NCI-H2171 (cell line): Measurements from ENCODE around the gene ACTN2.
"Not testable (repeated sequence)": the region's sequence is repeated elsewhere in the genome, so short reads cannot be mapped to it uniquely, and the experiment has no call there.

Experiments
- DNase-seq: peaks from one replicate; lab custom pipeline; 2025; lab: John Stamatoyannopoulos, UW

Gene ACTN2

DNA sequence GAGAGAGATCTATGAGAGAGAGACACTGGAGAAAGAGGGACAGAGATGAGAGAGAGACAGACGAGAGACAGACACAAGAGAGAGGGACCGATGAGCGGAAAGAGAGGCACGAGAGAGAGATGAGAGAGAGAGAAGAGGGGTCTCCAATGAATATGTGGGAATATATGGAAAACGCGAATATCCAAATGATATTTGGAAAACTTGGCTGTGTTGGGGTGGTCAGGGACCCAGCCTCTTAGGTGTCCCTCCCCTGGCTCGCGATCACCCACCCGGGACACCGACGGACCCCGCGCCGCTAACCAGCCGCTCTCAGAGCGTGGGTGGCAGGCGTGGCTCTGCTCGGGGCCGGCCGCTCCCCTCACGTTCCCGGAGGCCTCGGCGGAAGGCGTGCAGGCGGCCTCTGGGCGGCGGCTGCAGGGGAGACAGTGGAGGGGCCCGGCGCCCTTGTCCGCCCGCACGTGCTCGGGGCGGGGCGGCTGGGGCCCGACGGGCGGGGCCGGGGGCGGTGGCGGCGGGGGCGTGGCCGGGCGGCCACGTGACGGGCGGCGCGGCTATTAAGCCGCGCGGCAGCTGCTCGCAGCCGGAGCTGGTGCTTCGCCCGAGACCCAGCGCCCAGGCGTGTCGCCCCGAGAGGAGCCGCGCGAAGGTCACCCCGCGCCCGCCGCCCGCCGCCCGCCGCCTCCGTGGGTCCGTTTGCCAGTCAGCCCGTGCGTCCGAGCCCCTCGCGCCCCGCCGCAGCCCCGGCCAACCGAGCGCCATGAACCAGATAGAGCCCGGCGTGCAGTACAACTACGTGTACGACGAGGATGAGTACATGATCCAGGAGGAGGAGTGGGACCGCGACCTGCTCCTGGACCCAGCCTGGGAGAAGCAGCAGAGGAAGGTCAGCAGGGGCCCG, at the start of gene ACTN2:
Gene ACTN2 (plus strand): TSS at position 583 of the 898 bp plus-strand sequence. CDS start 175 bp downstream, at position 758.
- DNase-seq = peak; percentile 74

DNA sequence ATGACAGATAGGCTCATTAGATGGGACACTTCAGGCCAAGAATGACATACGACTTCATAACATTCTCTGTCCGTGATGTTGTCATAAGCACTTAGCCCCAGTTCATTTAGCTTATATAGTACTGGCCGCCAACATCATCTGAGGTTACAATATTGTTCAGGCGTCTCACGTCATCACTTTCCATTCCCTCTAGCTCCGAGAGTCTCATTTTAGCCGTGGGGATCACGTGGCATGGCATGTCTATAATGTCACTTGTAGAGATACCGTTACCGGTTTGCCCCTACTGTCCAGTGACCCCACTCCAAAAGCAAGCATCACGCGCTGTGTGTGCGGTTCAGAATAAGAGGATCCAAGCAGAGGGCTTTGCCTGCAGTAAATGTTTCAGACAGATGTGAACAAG, 47.4 kb upstream of the ACTN2 start:
- no peak for DNase-seq

DNA sequence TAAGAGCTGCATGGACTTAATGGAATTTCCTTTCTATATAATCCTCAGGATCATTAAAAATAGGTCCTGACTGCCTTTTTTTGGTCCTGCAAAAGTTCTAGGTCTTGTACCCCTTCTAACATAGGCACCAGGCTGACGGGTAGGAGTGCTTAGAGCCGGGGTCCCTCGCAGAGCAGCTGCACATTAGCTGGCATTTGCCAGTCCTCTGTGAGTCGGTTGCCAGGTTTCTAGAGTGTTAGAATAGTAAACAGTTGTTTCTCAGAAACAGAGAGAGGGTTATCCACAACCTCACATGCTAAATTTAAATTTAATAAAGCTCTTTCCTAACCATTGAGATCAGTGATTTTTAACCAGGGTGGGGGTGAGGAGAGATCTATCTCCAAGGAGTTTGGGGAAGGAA, 46.6 kb upstream of the ACTN2 start:
- no peak for DNase-seq

DNA sequence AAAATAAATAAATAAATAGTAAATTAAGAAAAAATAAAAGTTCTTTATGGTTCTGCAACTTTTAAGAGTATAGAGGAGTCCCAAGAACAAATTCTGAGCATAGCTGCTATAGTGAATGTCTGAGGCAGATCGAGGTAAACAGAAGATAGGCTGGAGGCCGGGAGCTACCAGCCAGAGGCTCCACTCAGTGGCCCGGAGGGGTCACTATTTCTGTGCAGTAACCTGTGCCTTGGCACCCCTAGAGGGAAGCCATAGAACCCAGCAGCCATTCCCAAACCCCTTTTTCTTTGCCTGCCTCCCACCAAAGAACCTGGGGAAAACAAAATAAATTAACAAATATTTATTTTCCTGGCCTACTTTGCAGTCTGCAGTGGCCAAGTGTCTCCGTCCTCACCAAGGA, 43.5 kb upstream of the ACTN2 start:
- no peak for DNase-seq

DNA sequence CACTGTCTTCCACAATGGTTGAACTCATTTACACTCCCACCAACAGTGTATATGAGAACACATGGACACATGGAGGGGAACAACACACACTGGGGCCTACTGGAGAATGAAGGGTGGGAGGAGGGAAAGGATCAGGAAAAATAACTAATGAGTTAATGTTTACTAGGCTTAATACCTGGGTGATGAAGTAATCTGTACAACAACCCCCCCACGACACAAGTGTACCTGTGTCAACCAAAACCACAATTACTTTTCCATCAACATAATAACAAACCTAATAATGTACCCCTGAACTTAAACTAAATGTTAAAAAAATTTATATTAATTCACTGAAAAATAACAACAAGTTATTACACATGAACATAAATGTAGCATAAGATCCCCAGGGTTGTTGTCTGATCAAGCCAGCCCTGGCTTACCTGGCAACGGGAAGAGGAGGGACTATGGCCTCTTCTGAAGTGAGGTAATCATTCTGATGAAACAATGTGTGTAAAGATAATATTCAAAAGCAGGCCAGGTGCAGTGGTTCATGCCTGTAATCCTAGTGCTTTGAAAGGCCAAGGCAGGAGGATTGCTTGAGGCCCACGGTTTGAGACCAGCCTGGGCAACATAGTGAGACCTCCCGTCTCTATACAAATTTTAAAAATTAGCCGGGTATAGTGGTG, 41.2 kb upstream of the ACTN2 start:
- no peak for DNase-seq

DNA sequence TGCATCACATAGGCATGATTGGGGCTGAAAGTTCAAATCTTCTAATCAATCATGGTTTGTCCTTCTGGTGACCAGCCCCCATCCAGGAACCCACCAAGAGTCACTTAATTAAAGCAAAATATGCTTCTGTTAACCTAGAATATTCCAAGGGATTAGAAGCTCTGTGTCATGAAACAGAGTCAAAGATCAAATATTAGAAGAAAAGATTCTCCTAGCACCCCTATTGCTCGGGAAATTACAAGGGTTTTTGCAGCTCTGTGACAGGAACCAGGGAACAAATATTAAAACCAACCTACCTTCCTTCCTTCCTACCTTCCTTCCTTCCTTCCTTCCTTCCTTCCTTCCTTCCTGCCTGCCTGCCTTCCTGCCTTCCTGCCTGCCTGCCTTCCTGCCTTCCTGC, 31.8 kb upstream of the ACTN2 start:
- no peak for DNase-seq

DNA sequence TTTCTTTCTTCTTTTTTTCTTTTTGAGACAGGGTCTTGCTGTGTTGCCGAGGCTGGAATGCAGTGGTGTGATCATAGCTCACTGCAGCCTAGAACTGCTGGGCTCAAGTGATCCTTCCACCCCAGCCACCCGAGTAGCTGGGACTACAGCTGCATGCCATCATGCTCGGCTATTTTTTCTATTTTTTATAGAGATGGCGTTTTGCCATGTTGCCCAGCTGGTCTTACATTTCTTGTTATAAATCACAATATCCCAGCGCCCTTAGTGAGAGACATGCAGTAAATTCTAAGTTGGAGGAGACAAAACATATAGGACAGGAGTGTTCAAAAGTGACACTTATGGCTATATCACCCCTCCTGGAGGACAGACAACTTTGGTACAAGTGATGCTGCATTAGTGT, 31.3 kb upstream of the ACTN2 start:
- peak; percentile 40 for DNase-seq

DNA sequence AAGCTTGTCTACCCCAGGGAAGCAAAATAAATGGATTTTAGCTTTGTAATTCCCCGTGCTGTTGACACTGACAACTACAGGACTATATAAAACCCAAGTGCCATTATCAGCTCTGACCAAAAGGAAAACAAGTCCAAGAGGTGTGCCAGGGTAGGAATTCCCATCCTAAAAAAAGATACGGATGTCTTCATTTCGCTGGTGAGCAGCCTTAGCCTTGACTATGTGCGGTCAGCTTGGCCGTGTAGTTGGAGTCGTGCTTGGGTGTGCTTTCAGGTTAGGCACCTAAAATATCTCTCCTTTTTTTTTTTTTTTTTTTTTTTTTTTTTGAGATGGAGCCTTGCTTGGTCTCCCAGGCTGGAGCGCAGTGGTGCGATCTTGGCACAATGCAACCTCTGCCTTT, 28.9 kb upstream of the ACTN2 start:
- no peak for DNase-seq

DNA sequence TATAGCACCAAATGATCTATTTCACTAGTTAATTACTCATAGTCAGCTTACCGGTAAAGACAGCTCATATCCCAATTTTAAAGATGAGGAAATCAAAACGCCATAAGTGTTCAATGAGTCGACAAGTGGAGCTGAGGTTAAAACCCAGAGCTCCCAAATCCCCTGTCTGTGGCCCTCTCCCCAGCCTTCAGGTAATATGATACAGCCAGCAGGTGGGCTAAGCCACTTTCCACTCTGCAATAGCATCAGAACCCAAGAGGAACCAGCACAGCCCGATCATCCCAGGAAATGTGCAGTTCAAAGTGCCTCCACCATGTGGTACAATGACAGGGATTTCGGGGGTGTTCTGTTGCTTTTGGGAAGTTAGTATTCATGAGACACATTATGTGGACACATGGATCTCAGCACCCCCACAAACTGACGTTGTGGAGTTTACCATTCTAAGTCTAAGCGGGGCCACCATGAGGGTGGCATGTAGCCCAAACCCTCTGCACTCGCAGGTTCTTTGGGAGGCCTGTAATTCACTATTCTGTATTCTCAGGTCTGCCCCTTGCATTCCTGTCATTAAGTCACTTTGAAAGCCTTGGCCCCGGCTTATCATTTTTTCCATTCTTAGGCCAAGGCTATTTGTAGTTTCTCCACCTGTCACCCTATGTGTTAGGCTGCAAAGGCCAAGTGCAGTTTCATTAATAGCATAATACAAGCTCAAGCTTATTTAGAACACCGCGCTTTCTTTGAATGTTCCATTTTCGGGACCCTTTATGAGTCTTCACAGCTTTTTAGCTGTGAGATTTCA, 26.3 kb upstream of the ACTN2 start:
- DNase-seq = no peak

DNA sequence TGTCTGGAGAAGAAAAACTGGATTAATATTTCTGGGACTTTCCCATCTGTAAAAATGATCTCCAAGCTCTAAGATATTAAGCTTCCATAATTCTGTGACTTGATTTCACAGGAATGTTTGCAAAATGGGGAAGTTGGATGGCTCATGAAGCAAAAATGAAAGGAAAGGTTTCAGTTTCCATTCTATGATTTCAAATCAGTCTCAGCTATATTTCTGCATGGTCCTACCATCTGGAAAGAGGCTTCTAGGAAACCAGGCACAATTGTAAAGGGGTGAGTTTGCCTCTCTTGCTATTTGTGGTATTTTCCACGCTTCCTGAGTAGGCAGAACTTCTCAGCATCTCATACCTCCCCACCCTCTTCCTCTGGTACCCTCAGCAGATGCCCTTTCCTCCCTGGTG, 22.4 kb upstream of the ACTN2 start:
- no peak for DNase-seq

DNA sequence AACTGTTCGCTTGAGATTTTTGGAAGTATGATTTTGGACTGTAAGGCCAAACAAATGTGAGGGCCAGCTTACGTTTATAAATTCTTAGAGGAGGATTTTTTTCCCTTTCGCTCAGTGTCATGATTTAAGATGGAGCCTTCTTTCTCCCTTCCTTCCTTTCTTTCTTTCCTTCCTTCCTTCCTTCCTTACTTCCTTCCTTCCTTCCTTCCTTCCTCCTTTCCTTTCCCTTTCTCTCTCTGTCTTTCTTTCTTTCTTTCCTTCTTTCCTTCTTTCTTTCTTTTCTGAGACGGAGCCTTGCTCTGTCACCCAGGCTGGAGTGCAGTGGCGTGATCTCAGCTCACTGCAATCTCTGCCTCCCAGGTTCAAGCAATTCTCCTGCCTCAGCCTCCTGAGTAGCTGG, 17.4 kb upstream of the ACTN2 start:
- DNase-seq = not testable (repeated sequence)

DNA sequence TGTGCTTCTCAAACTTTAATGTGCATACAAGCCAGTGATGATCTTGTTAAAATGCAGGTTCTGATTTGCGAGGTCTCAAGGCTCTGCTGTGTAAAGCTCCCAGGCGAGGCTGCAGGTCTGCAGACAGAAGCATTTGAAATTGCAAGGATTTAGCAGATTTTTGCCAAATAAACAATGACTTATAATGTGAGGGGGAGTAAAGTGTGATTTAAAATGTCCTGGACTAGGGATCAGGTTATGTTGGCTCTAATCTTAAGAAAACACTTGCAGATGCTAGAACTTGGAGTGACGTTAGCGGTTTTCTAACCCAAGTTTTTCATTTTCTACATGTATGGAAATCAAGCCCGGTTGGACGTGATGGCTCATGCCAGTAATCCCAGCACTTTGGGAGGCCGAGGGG, 16.2 kb upstream of the ACTN2 start:
- no peak for DNase-seq

DNA sequence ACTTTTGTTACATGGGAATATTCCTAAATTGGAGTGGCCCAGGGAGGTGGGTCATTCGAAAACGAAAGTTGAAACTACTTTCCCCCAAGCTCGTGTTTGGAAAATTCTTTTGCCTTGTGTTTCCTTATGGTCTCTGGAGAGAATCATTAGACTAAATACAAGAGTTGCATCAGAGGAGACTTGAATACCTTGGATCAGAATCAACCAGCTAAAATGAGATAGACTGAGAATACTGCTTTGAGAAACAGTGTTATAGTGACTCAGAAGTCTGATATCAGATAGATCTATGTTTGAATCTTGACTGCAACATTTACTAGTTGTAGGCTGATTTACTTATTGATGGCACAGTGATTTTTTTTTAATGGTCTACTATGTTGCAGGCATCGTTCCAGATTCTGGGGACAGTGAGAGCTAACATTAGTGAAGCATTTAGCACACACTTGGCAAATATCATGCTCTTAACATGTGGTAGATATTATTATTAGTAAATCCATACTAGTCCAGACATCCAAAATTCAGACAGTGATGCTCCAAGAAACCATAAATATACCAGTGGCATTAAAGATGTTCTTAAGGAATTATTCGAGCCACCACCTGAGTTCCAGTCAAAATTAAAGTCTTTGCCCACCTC, 12.9 kb upstream of the ACTN2 start:
- no peak for DNase-seq

DNA sequence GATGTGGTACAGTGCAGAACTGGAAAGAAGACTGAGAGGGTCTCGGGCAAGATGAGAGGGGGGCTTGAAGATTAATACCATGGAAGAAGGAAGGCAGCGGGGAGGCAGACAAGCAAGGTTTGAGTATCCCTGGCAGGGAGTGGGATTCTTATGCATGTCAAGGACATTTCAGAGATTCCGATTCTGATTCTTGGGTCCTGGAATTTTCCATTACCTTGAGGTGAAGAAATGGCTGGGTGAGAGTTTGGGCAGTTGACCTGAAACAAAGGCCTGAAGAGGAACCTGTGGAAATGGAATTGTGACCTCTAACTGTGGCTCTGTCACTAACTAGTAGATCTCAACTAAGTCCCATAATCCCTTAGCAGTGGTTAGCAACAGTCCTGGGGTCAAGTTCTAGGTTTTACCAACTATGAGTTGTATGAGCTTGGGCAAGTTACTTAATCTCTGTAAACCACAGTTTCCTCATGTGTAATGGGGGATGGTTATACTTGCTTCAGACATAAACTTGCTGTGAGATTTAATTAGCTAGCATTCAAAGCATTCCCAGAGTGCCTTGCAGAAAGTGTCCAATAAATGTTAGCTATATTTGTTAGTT, 8.6 kb upstream of the ACTN2 start:
- DNase-seq = no peak

DNA sequence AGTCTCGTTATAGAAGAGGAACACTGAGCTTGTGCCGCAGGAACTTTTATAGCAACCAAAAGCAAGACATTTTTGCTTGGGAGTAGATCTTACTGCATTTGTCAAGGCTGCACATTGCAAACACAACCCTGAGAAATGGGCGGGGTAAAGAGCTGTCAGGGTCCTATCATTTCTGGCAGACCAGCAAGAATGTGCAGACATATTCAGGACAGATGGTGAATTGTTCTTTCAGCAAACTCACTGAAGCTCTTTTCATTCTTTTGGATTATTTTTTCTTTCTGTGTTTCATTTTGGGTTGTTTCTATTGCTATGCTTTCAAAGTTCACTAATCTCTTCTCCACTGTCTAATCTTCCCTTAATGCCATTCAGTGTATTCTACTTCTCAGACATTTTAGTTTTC, 5.1 kb upstream of the ACTN2 start:
- DNase-seq = no peak

DNA sequence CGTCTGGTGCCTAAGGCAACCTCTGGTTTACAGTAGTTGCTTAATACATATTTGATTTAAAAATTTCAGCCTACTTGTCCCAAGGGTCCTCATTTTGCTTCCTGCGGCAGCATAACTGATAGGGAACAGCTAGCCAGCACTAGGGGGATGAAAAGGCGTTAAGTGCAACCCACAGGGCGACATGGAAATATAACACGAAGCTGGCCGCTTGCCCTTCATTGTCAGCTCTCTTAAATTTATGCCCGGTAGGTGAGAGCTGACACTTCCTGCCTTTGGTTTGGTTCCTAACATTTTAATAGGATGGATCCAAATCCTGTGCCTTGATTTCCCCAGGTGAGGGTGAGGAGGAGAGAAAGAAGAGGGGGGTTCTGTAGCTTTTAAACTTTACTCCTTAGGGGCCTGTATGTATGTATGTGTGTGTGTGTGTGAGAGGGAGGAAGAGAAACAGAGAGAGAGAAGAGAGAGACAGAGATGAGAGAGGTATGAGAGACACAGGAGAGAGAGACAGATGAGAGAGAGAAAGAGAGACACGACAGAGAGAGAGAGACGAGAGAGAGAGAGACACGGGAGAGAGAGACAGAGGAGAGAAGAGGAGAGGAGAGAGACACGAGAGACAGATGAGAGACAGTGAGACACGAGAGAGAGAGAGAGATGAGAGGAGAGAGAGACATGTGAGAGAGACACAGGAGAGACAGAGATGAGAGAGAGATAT, 938 bp upstream of the ACTN2 start:
- DNase-seq = no peak

DNA sequence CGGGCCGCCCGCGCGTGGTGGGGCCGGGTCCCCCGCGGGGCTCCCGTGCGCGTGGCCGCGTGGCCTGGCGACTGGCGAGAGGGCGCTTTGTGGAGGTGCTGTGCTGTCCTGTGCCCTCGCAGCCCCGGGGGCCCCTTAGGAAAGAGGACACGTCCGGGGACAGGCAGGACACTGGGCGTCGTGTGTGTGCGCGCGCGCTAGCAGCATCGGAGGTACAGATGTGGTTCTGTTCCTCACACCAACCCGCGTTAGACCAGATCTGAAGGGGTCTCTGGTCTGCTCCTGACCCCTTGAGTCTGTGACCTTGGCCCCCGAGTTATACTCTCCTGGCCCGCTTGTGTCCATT, 489 bp downstream of the ACTN2 start:
- DNase-seq = no peak

DNA sequence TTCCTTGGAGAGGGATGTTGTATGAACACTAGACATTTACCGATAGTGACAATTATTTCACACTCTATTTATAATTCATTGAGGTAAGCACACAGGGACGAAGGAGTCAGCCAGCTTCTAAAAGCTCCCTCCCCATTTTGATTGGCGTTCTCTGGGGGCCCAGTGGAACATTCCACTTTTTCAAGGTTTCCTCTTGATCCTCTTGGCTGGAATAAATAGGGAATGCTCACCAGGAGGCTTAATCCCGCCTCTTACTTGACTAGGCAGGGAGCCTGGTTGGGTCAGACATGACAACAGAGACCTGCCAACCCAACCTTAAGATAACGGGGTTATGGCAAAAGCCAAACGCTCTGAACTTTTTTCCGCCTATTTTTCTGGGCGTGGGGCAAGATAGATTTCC, 974 bp downstream of the ACTN2 start:
- no peak for DNase-seq

DNA sequence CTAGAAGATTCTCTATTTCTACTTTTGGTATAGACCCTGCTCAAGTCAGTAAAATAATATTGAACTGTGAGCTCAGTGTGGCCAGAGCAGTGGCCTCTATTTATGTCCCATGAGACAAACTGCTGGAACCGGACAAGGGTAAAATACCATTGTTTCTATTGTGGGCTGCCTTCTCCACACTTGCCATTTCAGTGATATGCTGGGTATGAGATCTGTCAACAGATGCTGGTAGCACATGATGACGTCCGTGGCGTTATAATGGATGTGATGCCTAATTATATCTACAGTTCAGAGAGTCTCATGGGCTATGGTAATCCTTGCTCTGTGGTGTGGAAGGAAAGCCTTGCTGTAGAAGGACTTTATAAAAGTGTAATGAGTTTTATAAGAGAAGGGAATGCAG, 2.4 kb downstream of the ACTN2 start:
- DNase-seq = no peak

DNA sequence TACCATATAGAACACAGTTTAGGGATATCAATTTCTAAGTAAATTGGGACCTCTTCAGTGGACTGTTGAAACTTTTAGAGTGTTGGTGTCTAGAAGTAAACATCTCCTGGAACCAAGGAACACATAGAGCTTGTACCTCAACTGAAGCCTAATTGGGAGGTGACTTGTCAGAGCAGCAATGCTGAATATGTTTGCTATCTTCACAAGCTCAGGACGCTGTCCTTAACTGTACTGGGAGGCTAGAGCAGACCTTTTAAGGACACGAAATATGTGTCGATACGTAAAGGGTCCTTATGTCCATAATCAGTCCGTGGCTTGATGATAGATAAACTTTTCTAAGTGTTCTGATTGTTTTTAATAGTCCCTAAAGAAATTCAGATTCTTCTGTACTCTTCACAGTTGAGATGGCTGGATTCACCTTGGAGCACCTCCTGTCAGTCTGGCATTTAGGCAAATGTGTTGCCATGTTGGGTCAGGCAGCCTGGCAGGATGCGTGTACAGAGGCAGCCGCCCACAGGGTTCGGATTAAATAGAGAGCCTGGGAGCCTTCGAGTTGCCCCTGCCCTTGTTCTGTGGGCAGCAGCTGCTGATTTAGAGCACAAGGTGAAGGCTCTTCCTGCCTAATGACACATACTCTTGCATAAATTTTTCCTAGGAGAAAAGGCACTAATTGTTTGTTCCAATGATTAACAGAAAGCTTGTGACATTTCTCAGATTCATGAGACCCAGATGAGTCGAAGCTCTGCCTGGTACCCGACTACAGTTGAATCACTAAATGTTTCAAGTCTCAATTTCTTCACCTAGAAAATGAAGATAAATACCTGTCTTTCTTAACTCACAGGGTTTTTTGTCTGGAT, 3.6 kb downstream of the ACTN2 start:
- no peak for DNase-seq
